ENCODE measurements around the gene MSS51.

MSS51 gene

GRCh38 chr10:73433538-73433867, at the start of gene MSS51:
TSS of gene MSS51 (minus strand) at chr10:73433561. CDS start at chr10:73428284, 5,277 bp downstream.
- DNase-seq = no peak

- no peak for DNase-seq
These were observed 46.8 kb upstream of the MSS51 start for GRCh38 chr10:73480158-73480557.

- DNase-seq = no peak
These were observed 45.3 kb upstream of the MSS51 start for GRCh38 chr10:73478636-73479035.

GRCh38 chr10:73471226-73471625, 37.9 kb upstream of the MSS51 start:
- DNase-seq = no peak

- DNase-seq = no peak
These were observed 36.2 kb upstream of the MSS51 start for GRCh38 chr10:73469579-73469978.

- DNase-seq = no peak
These were observed 33.8 kb upstream of the MSS51 start for GRCh38 chr10:73467206-73467605.

GRCh38 chr10:73465978-73466726, 32.8 kb upstream of the MSS51 start:
- no peak for DNase-seq

GRCh38 chr10:73460897-73461296, 27.5 kb upstream of the MSS51 start:
- DNase-seq = no peak

- no peak for DNase-seq
These were observed 26.4 kb upstream of the MSS51 start for GRCh38 chr10:73459683-73460314.

- DNase-seq = no peak
These were observed 23.0 kb upstream of the MSS51 start for GRCh38 chr10:73456187-73456890.

GRCh38 chr10:73449113-73449512, 15.8 kb upstream of the MSS51 start:
- DNase-seq = no peak

GRCh38 chr10:73448384-73448783, 15.0 kb upstream of the MSS51 start:
- no peak for DNase-seq

GRCh38 chr10:73446926-73447325, 13.6 kb upstream of the MSS51 start:
- no peak for DNase-seq

GRCh38 chr10:73444457-73444856, 11.1 kb upstream of the MSS51 start:
- no peak for DNase-seq

- no peak for DNase-seq
These were observed 6.4 kb upstream of the MSS51 start for GRCh38 chr10:73439605-73440312.

GRCh38 chr10:73439055-73439454, 5.7 kb upstream of the MSS51 start:
- DNase-seq = no peak

GRCh38 chr10:73432646-73433537, 469 bp downstream of the MSS51 start:
- no peak for DNase-seq

- DNase-seq = no peak
These were observed 7.0 kb downstream of the MSS51 start for GRCh38 chr10:73426318-73426717.

GRCh38 chr10:73424478-73424877, 8.9 kb downstream of the MSS51 start:
- no peak for DNase-seq

GRCh38 chr10:73423309-73423708, 10.1 kb downstream of the MSS51 start:
- DNase-seq = no peak

- DNase-seq = no peak
These were observed 16.8 kb downstream of the MSS51 start for GRCh38 chr10:73416571-73416970.

GRCh38 chr10:73414230-73414945, 19.0 kb downstream of the MSS51 start:
- no peak for DNase-seq

Data from NCI-H2029 (cell line).